SK-N-SH treated with all-trans-retinoic acid at 6 μM for 48 hours (cell line): ENCODE data around the gene ELL3.

ENCODE experiments used
- ATAC-seq: fragments of 200-7000 bp; cut with Tn5 transposase; 3 replicates; pipeline ENCODE4 v1.9.1; 2020; ENCODE audit warnings: mild to moderate bottlenecking, moderate library complexity
- ARNTL ChIP-seq: fragments of 450-650 bp; formaldehyde crosslinking; IDR thresholded peaks from 2 replicates; pipeline ENCODE4 v1.5.0; 2020; ENCODE audit warnings: low read depth, mild to moderate bottlenecking, moderate library complexity, borderline replicate concordance
- BACH2 ChIP-seq: fragments of 250-450 bp; sonication (Bioruptor Pico); IDR thresholded peaks from 2 replicates; pipeline ENCODE4 v1.9.0; 2021; ENCODE audit warnings: mild to moderate bottlenecking, borderline replicate concordance
- CREB5 ChIP-seq: fragments of 250-450 bp; sonication (Bioruptor Pico); IDR thresholded peaks from 2 replicates; pipeline ENCODE4 v1.5.1; 2020; ENCODE audit warnings: low read depth, mild to moderate bottlenecking, moderate library complexity
- CSDC2 ChIP-seq: fragments of 250-450 bp; sonication (Bioruptor Pico); IDR thresholded peaks from 2 replicates; pipeline ENCODE4 v1.5.0; 2020; ENCODE audit warnings: mild to moderate bottlenecking, moderate library complexity
- ESRRG ChIP-seq: fragments of 250-450 bp; sonication (Bioruptor Pico); IDR thresholded peaks from 2 replicates; pipeline ENCODE4 v1.6.1; 2021; ENCODE audit warnings: mild to moderate bottlenecking
- ISL1 ChIP-seq: fragments of 250-450 bp; sonication (Bioruptor Pico); IDR thresholded peaks from 2 replicates; pipeline ENCODE4 v2.1.2; 2022; ENCODE audit warnings: mild to moderate bottlenecking, moderate library complexity
- OSR1 ChIP-seq: fragments of 250-450 bp; sonication (Bioruptor Pico); IDR thresholded peaks from 2 replicates; pipeline ENCODE4 v1.8.0; 2022; ENCODE audit warnings: moderate library complexity, mild to moderate bottlenecking, inconsistent platforms
- POU6F1 ChIP-seq: fragments of 250-450 bp; sonication (Bioruptor Pico); IDR thresholded peaks from 2 replicates; pipeline ENCODE4 v1.8.0; 2021; ENCODE audit warnings: low read depth, mild to moderate bottlenecking, moderate library complexity, borderline replicate concordance
- PPARA ChIP-seq: fragments of 250-450 bp; sonication (Bioruptor Pico); IDR thresholded peaks from 2 replicates; pipeline ENCODE4 v1.5.0; 2020; ENCODE audit warnings: mild to moderate bottlenecking, borderline replicate concordance
- RARB ChIP-seq: fragments of 250-450 bp; sonication (Bioruptor Pico); IDR thresholded peaks from 2 replicates; pipeline ENCODE4 v1.8.0; 2021; ENCODE audit warnings: mild to moderate bottlenecking, moderate library complexity
- TCF4 ChIP-seq: fragments of 250-450 bp; sonication (Bioruptor Pico); IDR thresholded peaks from 2 replicates; pipeline ENCODE4 v1.8.0; 2021; ENCODE audit warnings: mild to moderate bottlenecking, moderate library complexity, borderline replicate concordance
- TOX ChIP-seq: fragments of 250-450 bp; sonication (Bioruptor Pico); IDR thresholded peaks from 2 replicates; pipeline ENCODE4 v1.8.0; 2021; ENCODE audit warnings: mild to moderate bottlenecking, moderate library complexity, borderline replicate concordance
- TSHZ2 ChIP-seq: fragments of 250-450 bp; sonication (Bioruptor Pico); IDR thresholded peaks from 2 replicates; pipeline ENCODE4 v1.5.0; 2020; ENCODE audit warnings: mild to moderate bottlenecking, moderate library complexity
- ZC3H10 ChIP-seq: fragments of 250-450 bp; sonication (Bioruptor Pico); IDR thresholded peaks from 2 replicates; pipeline ENCODE4 v1.5.1; 2021; ENCODE audit warnings: mild to moderate bottlenecking, moderate library complexity
- ZFP3 ChIP-seq: fragments of 250-450 bp; sonication (Bioruptor Pico); IDR thresholded peaks from 2 replicates; pipeline ENCODE4 v1.5.0; 2020; ENCODE audit warnings: mild to moderate bottlenecking, moderate library complexity
- ZFP30 ChIP-seq: fragments of 450-650 bp; formaldehyde crosslinking; IDR thresholded peaks from 2 replicates; pipeline ENCODE4 v1.5.0; 2022; ENCODE audit warnings: mild to moderate bottlenecking, moderate library complexity
- ZNF70 ChIP-seq: fragments of 450-650 bp; formaldehyde crosslinking; IDR thresholded peaks from 2 replicates; pipeline ENCODE4 v1.5.0; 2020; ENCODE audit warnings: mild to moderate bottlenecking, moderate library complexity
- ZNF8 ChIP-seq: fragments of 450-650 bp; formaldehyde crosslinking; IDR thresholded peaks from 2 replicates; pipeline ENCODE4 v1.5.0; 2020; ENCODE audit warnings: mild to moderate bottlenecking, moderate library complexity
- TF ChIP-seq, protein P1 (sequence below): fragments of 250-450 bp; sonication (Bioruptor Pico); IDR thresholded peaks from 2 replicates; pipeline ENCODE4 v1.8.0; 2020; ENCODE audit warnings: mild to moderate bottlenecking, moderate library complexity, borderline replicate concordance
- TF ChIP-seq, protein P2 (sequence below): fragments of 250-450 bp; sonication (Bioruptor Pico); IDR thresholded peaks from 2 replicates; pipeline ENCODE4 v1.5.1; 2021; ENCODE audit warnings: mild to moderate bottlenecking, moderate library complexity

The ELL3 gene

GRCh38 chr15:43771816-43772215 lies 5.0 kb downstream of the ELL3 start:
- ATAC-seq: no peak
- no peak for TF ChIP-seq ZFP30
- TF ChIP-seq CREB5 (CRISPR knock-in tag): no peak
- no peak for TF ChIP-seq CSDC2
- no peak for TF ChIP-seq ZFP3 (CRISPR knock-in tag)
- no peak for TF ChIP-seq ISL1 (CRISPR knock-in tag)
- TF ChIP-seq TSHZ2 (CRISPR knock-in tag): no peak
- TF ChIP-seq TCF4: no peak

DNA sequence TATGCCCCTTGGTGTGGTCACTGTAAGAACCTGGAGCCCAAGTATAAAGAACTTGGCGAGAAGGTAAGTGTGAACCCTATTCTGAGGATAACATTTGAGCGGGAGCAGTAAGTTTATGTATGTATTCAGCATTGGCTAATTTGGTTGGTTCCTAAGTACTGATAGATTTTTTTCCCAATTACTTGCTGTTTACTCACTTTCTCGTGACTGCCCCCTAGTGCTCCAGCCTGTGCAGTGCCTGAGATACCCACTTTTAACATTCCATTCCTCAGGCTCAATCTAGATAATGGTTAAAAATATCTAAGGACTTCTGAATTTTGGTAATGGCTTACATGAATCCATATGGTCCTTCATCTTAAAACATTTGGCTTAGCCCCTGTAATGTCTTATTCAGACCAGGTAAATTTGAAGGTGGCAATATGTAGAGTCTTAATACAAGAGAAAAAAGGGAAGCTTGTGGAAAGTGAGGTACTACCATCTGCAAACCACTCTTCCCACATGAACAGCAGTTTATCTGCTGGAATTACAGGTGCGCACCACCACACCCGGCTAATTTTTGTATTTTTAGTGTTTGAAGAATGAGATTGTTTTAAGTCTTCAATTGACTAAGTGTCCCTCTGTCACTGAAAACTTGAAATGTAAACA lies 7.1 kb downstream of the ELL3 start:
- TF ChIP-seq OSR1 (CRISPR knock-in tag) (no peak), ZC3H10 (CRISPR knock-in tag) (no peak), RARB (CRISPR knock-in tag) (no peak), ESRRG (CRISPR knock-in tag) (no peak), TOX (CRISPR knock-in tag) (no peak), BACH2 (CRISPR knock-in tag) (no peak), PPARA (no peak), ZNF70 (CRISPR knock-in tag) (no peak), POU6F1 (CRISPR knock-in tag) (no peak), ARNTL (CRISPR knock-in tag) (no peak), ZFP30 (no peak), ZNF8 (CRISPR knock-in tag) (no peak), TCF4 (no peak), ZFP3 (CRISPR knock-in tag) (no peak), TSHZ2 (CRISPR knock-in tag) (no peak), ISL1 (CRISPR knock-in tag) (no peak)
- TF ChIP-seq, protein P1, sequence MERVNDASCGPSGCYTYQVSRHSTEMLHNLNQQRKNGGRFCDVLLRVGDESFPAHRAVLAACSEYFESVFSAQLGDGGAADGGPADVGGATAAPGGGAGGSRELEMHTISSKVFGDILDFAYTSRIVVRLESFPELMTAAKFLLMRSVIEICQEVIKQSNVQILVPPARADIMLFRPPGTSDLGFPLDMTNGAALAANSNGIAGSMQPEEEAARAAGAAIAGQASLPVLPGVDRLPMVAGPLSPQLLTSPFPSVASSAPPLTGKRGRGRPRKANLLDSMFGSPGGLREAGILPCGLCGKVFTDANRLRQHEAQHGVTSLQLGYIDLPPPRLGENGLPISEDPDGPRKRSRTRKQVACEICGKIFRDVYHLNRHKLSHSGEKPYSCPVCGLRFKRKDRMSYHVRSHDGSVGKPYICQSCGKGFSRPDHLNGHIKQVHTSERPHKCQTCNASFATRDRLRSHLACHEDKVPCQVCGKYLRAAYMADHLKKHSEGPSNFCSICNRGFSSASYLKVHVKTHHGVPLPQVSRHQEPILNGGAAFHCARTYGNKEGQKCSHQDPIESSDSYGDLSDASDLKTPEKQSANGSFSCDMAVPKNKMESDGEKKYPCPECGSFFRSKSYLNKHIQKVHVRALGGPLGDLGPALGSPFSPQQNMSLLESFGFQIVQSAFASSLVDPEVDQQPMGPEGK: no peak
- TF ChIP-seq, protein P2, sequence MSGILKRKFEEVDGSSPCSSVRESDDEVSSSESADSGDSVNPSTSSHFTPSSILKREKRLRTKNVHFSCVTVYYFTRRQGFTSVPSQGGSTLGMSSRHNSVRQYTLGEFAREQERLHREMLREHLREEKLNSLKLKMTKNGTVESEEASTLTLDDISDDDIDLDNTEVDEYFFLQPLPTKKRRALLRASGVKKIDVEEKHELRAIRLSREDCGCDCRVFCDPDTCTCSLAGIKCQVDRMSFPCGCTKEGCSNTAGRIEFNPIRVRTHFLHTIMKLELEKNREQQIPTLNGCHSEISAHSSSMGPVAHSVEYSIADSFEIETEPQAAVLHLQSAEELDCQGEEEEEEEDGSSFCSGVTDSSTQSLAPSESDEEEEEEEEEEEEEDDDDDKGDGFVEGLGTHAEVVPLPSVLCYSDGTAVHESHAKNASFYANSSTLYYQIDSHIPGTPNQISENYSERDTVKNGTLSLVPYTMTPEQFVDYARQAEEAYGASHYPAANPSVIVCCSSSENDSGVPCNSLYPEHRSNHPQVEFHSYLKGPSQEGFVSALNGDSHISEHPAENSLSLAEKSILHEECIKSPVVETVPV: no peak
- TF ChIP-seq, all 23 proteins: peak for 0
- ATAC-seq: peak; percentile 87
